C4-2B (cell line): Measurements from ENCODE around the gene AXIN1.
A peak's percentile ranks its signal among the peaks of the same experiment; 100 is the strongest.

ENCODE experiments used
- H3K27ac ChIP-seq: fragments of 450-650 bp; 2 replicates; pipeline ENCODE4 v1.5.1; 2017
- ZFX ChIP-seq: fragments of 450-650 bp; IDR thresholded peaks from 2 replicates; pipeline ENCODE4 v1.6.1; 2017
- TF ChIP-seq, protein P1 (sequence below): fragments of 450-650 bp; conservative IDR thresholded peaks from 2 replicates; pipeline ENCODE4 v1.5.1; 2017; ENCODE audit warnings: mild to moderate bottlenecking

AXIN1 gene

GRCh38 chr16:379183-379960, 26.8 kb upstream of the AXIN1 start:
- peak overlapping the region; percentile 99 for H3K27ac ChIP-seq
- TF ChIP-seq, protein P1, sequence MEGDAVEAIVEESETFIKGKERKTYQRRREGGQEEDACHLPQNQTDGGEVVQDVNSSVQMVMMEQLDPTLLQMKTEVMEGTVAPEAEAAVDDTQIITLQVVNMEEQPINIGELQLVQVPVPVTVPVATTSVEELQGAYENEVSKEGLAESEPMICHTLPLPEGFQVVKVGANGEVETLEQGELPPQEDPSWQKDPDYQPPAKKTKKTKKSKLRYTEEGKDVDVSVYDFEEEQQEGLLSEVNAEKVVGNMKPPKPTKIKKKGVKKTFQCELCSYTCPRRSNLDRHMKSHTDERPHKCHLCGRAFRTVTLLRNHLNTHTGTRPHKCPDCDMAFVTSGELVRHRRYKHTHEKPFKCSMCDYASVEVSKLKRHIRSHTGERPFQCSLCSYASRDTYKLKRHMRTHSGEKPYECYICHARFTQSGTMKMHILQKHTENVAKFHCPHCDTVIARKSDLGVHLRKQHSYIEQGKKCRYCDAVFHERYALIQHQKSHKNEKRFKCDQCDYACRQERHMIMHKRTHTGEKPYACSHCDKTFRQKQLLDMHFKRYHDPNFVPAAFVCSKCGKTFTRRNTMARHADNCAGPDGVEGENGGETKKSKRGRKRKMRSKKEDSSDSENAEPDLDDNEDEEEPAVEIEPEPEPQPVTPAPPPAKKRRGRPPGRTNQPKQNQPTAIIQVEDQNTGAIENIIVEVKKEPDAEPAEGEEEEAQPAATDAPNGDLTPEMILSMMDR, result no peak
- TF ChIP-seq ZFX, result no peak

DNA sequence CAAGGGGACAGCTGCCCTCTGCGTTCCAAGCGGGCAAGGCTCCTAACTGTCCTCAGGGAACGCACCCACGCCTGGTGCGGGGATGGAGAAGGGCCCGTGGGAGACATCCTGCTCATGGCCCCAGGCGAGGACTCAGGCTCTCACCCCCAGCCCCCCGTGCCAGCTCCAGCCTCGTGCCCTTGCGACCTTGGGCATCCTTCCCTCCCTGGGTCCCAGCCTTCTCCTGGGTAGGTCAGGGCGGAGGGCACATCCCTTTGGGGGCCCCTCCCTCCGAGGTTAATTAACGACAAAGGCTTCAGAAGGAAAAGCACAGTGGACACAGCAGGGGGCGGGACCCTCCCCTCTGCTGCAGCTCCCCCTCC, 26.3 kb upstream of the AXIN1 start:
- H3K27ac ChIP-seq, result peak overlapping the region; percentile 99
- TF ChIP-seq, protein P1, result no peak
- TF ChIP-seq ZFX, result no peak

- H3K27ac ChIP-seq, result peak overlapping the region; percentile 99
Measured at GRCh38 chr16:378113-378820, 25.7 kb upstream of the AXIN1 start.

- TF ChIP-seq, protein P1, result no peak
- TF ChIP-seq ZFX, result no peak
Measured at GRCh38 chr16:377419-377951, 25.0 kb upstream of the AXIN1 start.

GRCh38 chr16:376817-377418, 24.4 kb upstream of the AXIN1 start:
- TF ChIP-seq, protein P1, result no peak
- TF ChIP-seq ZFX, result no peak
- H3K27ac ChIP-seq, result no peak overlapping the region

More at GRCh38 chr16:377419-377951, 25.0 kb upstream of the AXIN1 start:
- H3K27ac ChIP-seq, result no peak overlapping the region

DNA sequence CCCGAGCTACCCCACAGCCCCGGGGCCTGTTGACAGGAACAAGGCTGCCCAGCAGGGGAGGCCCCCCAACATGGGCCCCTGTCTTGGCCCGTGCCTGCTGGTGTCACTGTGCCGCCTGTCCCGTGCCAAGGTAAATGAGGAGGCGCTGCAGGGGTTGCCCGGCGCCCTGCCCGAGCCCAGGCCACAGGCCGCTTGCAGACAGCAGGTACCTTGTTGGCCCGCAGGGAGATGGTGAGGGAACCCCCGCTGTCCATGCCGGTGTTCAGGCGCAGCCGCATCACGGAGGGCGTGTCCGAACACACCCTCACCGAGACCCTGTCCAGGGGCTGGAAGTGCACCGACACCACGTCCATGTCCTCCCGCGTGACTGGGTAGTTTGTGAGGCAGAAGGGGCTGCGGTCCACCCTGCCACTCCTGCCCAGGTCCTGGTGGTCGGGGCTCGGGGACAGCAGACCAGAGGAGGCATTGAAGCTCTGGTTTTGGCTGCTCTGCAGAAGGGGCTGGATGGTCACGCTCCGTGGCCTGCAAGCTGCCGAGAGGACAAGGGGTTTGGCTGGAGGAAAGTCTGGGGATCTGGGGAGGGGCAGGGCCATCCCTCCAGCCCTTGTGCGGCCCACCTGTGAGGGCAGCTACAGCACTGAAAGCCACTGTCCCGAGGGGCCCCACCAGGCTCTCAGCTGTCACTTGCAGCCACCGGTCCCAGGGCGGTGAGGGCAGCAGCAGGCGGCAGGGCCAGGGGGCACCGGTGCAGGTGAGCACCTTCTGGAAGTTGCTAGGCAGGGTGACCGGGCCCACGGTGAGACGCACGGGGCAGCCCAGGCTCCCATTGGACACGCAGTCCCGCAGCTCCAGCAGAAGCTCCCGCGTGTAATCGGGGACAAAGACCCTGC, 23.6 kb upstream of the AXIN1 start:
- TF ChIP-seq ZFX, result no peak
- TF ChIP-seq, protein P1, result no peak
- H3K27ac ChIP-seq, result no peak overlapping the region

DNA sequence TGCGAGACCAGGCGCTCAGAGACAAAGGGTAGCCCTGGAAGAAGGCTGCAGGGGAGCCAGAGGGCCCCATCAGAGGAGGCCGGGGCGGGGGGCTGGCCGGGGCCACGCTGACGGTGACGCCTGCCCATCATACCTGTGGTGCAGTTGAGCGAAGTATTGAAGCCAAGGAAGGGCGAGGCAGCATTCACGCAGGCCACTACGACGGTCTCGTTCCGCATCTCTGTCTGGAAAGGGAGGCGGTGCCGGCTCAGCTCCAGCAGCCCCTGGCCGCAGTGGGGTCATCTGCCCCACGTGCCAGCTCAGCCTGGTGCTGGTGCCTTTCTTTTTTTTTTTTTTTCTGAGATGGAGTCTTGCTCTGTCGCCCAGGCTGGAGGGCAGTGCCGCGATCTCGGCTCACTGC, 22.7 kb upstream of the AXIN1 start:
- TF ChIP-seq, protein P1, result no peak
- no peak for TF ChIP-seq ZFX
- no peak overlapping the region for H3K27ac ChIP-seq
